Right lobe of liver (tissue), 4 donors: ENCODE data around the gene RSF1.

ENCODE experiments used
- POLR2A ChIP-seq: fragments of 450-650 bp; IDR thresholded peaks from one replicate; pipeline ENCODE4 v1.6.1; 2017; ENCODE audit warnings: antibody characterized with exemption, mild to moderate bottlenecking
- TF ChIP-seq, protein P1 (sequence below), 4 donors: fragments of 200-600 bp in 3 of 4; fragments of 450-650 bp in 1 of 4; IDR thresholded peaks; one replicate each; pipeline versions ENCODE4 v1.5.1 to v1.8.0; 2016 to 2022; ENCODE audit warnings: antibody characterized with exemption in 4 of 4, mild to moderate bottlenecking in 2 of 4
- donor health status: DM: no; HTN: no; CAD: no.
- donor health status: DM: no; HTN: no; CAD: no.
- donor health status: DM: no; HTN: yes; CAD: no.

- TF ChIP-seq POLR2A = no peak
- TF ChIP-seq, protein P1, sequence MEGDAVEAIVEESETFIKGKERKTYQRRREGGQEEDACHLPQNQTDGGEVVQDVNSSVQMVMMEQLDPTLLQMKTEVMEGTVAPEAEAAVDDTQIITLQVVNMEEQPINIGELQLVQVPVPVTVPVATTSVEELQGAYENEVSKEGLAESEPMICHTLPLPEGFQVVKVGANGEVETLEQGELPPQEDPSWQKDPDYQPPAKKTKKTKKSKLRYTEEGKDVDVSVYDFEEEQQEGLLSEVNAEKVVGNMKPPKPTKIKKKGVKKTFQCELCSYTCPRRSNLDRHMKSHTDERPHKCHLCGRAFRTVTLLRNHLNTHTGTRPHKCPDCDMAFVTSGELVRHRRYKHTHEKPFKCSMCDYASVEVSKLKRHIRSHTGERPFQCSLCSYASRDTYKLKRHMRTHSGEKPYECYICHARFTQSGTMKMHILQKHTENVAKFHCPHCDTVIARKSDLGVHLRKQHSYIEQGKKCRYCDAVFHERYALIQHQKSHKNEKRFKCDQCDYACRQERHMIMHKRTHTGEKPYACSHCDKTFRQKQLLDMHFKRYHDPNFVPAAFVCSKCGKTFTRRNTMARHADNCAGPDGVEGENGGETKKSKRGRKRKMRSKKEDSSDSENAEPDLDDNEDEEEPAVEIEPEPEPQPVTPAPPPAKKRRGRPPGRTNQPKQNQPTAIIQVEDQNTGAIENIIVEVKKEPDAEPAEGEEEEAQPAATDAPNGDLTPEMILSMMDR (IDR thresholded peaks at IDR 0.05) = no peak
Observed at GRCh38 chr11:77734890-77735289, 85.6 kb downstream of the RSF1 start.
